SU-DHL-6 (cell line): ENCODE data around the gene TEC.

Experiments used
- H2AFZ ChIP-seq: fragments of 200-600 bp; sonication (generic); 2 replicates; pipeline ENCODE4 v1.6.1; 2014; ENCODE audit warnings: low read depth, mild to moderate bottlenecking, moderate library complexity, mixed read lengths, antibody characterized with exemption, low read length; ENCODE audit not compliant: severe bottlenecking
- H3F3A ChIP-seq: fragments of 200-600 bp; shearing (Covaris generic); 2 replicates; pipeline ENCODE4 v1.6.0; 2016; ENCODE audit warnings: antibody characterized with exemption, mild to moderate bottlenecking; ENCODE audit not compliant: insufficient read depth
- H3K27ac ChIP-seq: fragments of 200-600 bp; sonication (generic); 2 replicates; pipeline ENCODE4 v1.5.1; 2016; ENCODE audit warnings: low read depth, mild to moderate bottlenecking, low read length, moderate library complexity, mixed read lengths
- H3K27me3 ChIP-seq: fragments of 200-600 bp; sonication (generic), shearing (Covaris generic); 2 replicates; pipeline ENCODE4 v1.6.0; 2014; ENCODE audit warnings: mild to moderate bottlenecking, low read length
- H3K36me3 ChIP-seq: fragments of 200-600 bp; sonication (generic); 2 replicates; pipeline ENCODE4 v1.6.1; 2014; ENCODE audit warnings: mild to moderate bottlenecking, low read length, mixed read lengths
- H3K4me2 ChIP-seq: fragments of 300-600, 200-600 bp; shearing (Covaris generic), sonication (generic); 2 replicates; pipeline ENCODE4 v1.6.0; 2014; ENCODE audit warnings: low read length, low read depth, mild to moderate bottlenecking; ENCODE audit not compliant: poor library complexity, severe bottlenecking
- H3K4me3 ChIP-seq: fragments of 200-600 bp; sonication (generic); 2 replicates; pipeline ENCODE4 v1.5.1; 2014; ENCODE audit warnings: antibody characterized with exemption, low read length, mild to moderate bottlenecking, mixed read lengths; ENCODE audit not compliant: insufficient read depth, poor library complexity, severe bottlenecking
- H3K79me2 ChIP-seq: fragments of 200-600 bp; sonication (generic); 2 replicates; pipeline ENCODE4 v1.6.1; 2014; ENCODE audit warnings: mild to moderate bottlenecking, low read length, moderate library complexity; ENCODE audit not compliant: insufficient read depth
- H3K9ac ChIP-seq: fragments of 200-600 bp; sonication (generic); 2 replicates; pipeline ENCODE4 v1.7.0; 2014; ENCODE audit warnings: mild to moderate bottlenecking, low read length
- H3K9me2 ChIP-seq: fragments of 200-600 bp; sonication (generic); replicated peaks from 2 replicates; pipeline ENCODE4 v1.6.1; 2014; ENCODE audit warnings: low read length; ENCODE audit not compliant: insufficient read depth
- H3K9me3 ChIP-seq: fragments of 200-600 bp; sonication (generic); 2 replicates; pipeline ENCODE4 v1.6.1; 2014; ENCODE audit warnings: low read length, mixed read lengths; ENCODE audit not compliant: insufficient read depth
- H4K20me1 ChIP-seq: fragments of 200-600 bp; sonication (generic); 2 replicates; pipeline ENCODE4 v1.6.1; 2014; ENCODE audit warnings: low read depth, mild to moderate bottlenecking, antibody characterized with exemption, low read length, moderate library complexity, mixed read lengths
- EZH2phosphoT487 ChIP-seq: fragments of 200-600 bp; sonication (generic), shearing (Covaris generic); conservative IDR thresholded peaks from 2 replicates; pipeline ENCODE4 v1.6.1; 2018; ENCODE audit warnings: mild to moderate bottlenecking, antibody characterized with exemption, low read length, moderate library complexity, mixed read lengths
- TF ChIP-seq, protein P1 (sequence below): fragments of 200-600 bp; sonication (generic); IDR thresholded peaks from one replicate; pipeline ENCODE4 v1.5.1; 2017; ENCODE audit warnings: antibody characterized with exemption, mild to moderate bottlenecking, low read length, moderate library complexity; ENCODE audit not compliant: insufficient read depth, poor library complexity, severe bottlenecking

The TEC gene

GRCh38 chr4:48250980-48251379, 18.7 kb downstream of the TEC start:
- 0 out of 2 replicates have a peak, but pooled peaks cover 5% of the 10 kb centered on the region for H3F3A ChIP-seq

DNA sequence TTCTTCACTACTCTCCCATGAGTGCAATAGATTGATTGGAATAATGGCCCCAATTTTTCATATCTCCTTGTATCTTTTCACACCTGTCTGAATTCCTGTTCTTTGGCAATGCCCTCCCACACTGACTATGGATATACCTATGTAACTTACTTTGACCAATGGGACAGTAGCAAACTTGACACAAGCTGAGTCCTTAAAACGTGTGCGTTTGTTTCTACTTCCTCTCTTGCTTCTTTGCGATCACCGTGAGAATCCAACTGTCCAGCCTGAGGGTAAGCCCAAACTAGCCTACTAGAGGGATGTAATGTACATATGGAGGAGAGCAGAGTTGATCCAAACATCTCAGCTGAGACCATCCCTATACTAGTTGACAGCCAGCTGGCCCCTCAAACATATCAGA, 19.3 kb downstream of the TEC start:
- Histone ChIP-seq H3F3A (0 out of 2 replicates have a peak, but pooled peaks cover 5% of the 10 kb centered on the region), H4K20me1 (peaks cover 29% of the 10 kb centered on the region; the same call in 1 of the 2 replicates), H3K4me2 (no peak overlapping the region), H3K4me3 (no peak overlapping the region), H3K36me3 (peaks cover 15% of the 10 kb centered on the region), H2AFZ (no peak overlapping the region), H3K79me2 (peaks cover 100% of the 10 kb centered on the region), H3K9me2 (no peaks in the 10 kb centered on the region), H3K9me3 (no peaks in the 10 kb centered on the region), H3K27me3 (no peaks in the 10 kb centered on the region), H3K27ac (no peak overlapping the region), H3K9ac (no peak overlapping the region)
- TF ChIP-seq EZH2phosphoT487: no peak
- TF ChIP-seq, protein P1, sequence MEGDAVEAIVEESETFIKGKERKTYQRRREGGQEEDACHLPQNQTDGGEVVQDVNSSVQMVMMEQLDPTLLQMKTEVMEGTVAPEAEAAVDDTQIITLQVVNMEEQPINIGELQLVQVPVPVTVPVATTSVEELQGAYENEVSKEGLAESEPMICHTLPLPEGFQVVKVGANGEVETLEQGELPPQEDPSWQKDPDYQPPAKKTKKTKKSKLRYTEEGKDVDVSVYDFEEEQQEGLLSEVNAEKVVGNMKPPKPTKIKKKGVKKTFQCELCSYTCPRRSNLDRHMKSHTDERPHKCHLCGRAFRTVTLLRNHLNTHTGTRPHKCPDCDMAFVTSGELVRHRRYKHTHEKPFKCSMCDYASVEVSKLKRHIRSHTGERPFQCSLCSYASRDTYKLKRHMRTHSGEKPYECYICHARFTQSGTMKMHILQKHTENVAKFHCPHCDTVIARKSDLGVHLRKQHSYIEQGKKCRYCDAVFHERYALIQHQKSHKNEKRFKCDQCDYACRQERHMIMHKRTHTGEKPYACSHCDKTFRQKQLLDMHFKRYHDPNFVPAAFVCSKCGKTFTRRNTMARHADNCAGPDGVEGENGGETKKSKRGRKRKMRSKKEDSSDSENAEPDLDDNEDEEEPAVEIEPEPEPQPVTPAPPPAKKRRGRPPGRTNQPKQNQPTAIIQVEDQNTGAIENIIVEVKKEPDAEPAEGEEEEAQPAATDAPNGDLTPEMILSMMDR: no peak

More at GRCh38 chr4:48250980-48251379, 18.7 kb downstream of the TEC start:
- Histone ChIP-seq H3K27me3 (no peaks in the 10 kb centered on the region), H4K20me1 (peaks cover 29% of the 10 kb centered on the region; the same call in 1 of the 2 replicates), H3K9me2 (no peaks in the 10 kb centered on the region), H3K79me2 (peaks cover 100% of the 10 kb centered on the region), H2AFZ (no peak overlapping the region), H3K36me3 (peaks cover 15% of the 10 kb centered on the region), H3K9ac (no peak overlapping the region), H3K4me3 (no peak overlapping the region), H3K4me2 (no peak overlapping the region), H3K9me3 (no peaks in the 10 kb centered on the region), H3K27ac (peak overlapping the region; percentile 6; the same call in 1 of the 2 replicates)
- TF ChIP-seq, protein P1: no peak
- TF ChIP-seq EZH2phosphoT487: no peak

DNA sequence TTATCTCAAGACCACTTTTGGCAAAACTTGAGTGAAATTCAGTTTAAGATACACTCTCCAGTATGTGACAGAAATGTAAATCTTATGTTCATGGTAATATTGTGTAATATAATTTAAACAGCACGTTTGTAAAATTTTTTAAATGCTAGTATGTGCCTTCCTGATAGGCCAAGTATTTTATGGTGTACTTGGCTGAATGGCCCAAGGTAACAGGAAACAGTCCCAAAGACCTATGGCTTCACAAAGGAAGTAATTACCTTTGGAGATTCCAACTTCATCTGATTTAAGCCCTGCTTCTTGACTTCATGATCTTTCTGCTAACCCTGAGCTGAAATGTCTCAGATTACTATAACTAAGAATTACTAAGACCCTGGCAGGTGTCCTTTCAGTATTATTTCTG, 20.3 kb downstream of the TEC start:
- TF ChIP-seq EZH2phosphoT487: no peak
- TF ChIP-seq, protein P1: no peak
- H3K36me3 ChIP-seq: peaks cover 15% of the 10 kb centered on the region

More for the DNA sequence above, 20.3 kb downstream of the TEC start:
- Histone ChIP-seq H3K9ac (no peak overlapping the region), H3F3A (0 out of 2 replicates have a peak, but pooled peaks cover 5% of the 10 kb centered on the region), H3K9me3 (no peaks in the 10 kb centered on the region), H3K27ac (peak overlapping the region; percentile 38; the same call in 1 of the 2 replicates), H3K79me2 (peaks cover 100% of the 10 kb centered on the region), H3K4me2 (peak overlapping the region; percentile 18), H3K27me3 (no peaks in the 10 kb centered on the region), H4K20me1 (peaks cover 26% of the 10 kb centered on the region; the same call in 1 of the 2 replicates), H2AFZ (no peak overlapping the region), H3K4me3 (no peak overlapping the region), H3K9me2 (no peaks in the 10 kb centered on the region)
